ENCODE measurements around the gene CAPN12. TPM values are rescaled to one million over a fixed set of nuclear protein-coding genes. Genes with fewer than 3 reads are reported as not detected.
A peak's percentile ranks its signal among the peaks of the same experiment; 100 is the strongest.

Gene CAPN12
- total and polyA plus RNA-seq, 2 of the 4 experiments (the other 2 are of a cell fraction) = 0.18 to 0.97 TPM

DNA sequence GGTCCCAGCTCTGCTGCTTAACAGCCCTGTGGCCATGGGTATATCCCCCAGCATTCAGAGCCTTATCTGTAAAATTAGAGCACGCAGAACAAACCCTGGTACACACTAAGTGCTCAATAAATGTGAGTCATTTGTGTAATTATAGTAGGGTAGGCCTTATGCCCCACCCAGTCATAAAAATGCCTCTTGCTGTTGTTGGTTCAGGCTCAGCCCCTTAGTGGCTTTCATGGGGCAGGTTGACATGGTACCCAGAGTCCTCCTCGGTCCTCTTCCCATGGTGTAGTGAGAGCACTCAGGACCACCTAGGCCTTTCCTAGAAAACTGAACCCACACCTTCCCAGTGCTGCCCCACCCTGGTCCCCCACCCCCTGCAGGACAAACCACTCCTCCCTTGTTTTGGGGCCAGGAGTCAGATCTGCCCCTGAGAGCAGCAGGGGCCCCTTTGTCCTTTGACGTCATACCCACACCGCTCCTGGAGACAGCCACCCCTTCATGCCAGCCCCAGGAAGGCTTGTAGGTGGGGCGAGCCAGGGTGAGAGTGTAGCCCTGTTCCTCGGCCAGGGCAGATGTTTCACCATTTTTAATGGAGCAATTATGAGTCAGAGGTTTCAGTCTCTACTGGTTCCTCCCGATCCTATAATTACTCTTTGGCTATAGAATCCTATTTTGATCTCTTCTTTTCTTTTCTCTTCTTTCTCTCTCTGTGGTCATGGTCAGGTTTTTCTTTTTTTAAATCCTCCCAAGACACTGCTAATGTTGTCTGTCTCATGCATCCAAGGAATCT is 60.0 kb downstream of the CAPN12 start:
- peak overlapping the region; percentile 87 for H4K91ac ChIP-seq (ENCODE audit: insufficient read depth, low read depth, low read length)
- ATAC-seq (ENCODE audit: low read depth) (peak; percentile 64), DNase-seq (peak; percentile 91)
- H3K36me3 ChIP-seq (ENCODE audit: control insufficient read depth, insufficient read depth, low read length) = peaks cover 8% of the 10 kb centered on the region
- H2AFZ ChIP-seq (replicated peaks; ENCODE audit: low read length, poor library complexity) = peak overlapping the region; percentile 46
- peak overlapping the region; percentile 94 for H2BK120ac ChIP-seq (ENCODE audit: low read depth, low read length)
- H2BK20ac ChIP-seq (ENCODE audit: low read depth, low read length) = peak overlapping the region; percentile 86
- BruUV-seq (replicated peaks) = no TSS peak
- H2AK5ac ChIP-seq (ENCODE audit: low read depth, low read length) = peak overlapping the region; percentile 95
- peak overlapping the region; percentile 94 for H2AK9ac ChIP-seq (replicated peaks; ENCODE audit: low read depth, low read length, poor library complexity)
- in situ Hi-C loops (cut with MboI; ENCODE audit: low sequenced_read_pairs) = no loop called here
- no peaks in the 10 kb centered on the region for H3K27me3 ChIP-seq (ENCODE audit: control insufficient read depth, insufficient read depth, low read length)
- peak overlapping the region; percentile 85 for H3K14ac ChIP-seq (replicated peaks; ENCODE audit: low read depth, low read length)
- peak overlapping the region; percentile 90 for H3K18ac ChIP-seq (ENCODE audit: low read depth, low read length)
- intact Hi-C loops (cut with micrococcal nuclease) = no loop called here
- H3K27ac ChIP-seq (ENCODE audit: insufficient read depth, low read length) = peak overlapping the region; percentile 85
- dilution Hi-C loops (cut with HindIII; ENCODE audit: low sequenced_read_pairs, unreplicated experiment) = no loop called here
- peaks cover 8 to 81% of the 10 kb centered on the region in 2 experiments for H3K79me1 ChIP-seq (ENCODE audit: low read depth in 1 of 2, low read length in 2 of 2)
- TF ChIP-seq FOS (IDR thresholded peaks at IDR 0.05; ENCODE audit: low read depth, low read length) (peak; percentile 78; the same call in 1 of the 2 replicates), MAZ (IDR thresholded peaks at IDR 0.05; ENCODE audit: borderline replicate concordance, low read depth, low read length) (peak; percentile 63; the same call in 1 of the 2 replicates), POLR2A (IDR thresholded peaks at IDR 0.05; ENCODE audit: low read depth, low read length) (0 out of 2 replicates have a peak, but pooled peaks have one; percentile 27), SMC3 (IDR thresholded peaks at IDR 0.05; ENCODE audit: low read depth, low read length) (0 out of 2 replicates have a peak, but pooled peaks have one; percentile 4), NFE2L2 (IDR thresholded peaks at IDR 0.05; ENCODE audit: low read depth, low read length) (no peak), CEBPB (IDR thresholded peaks at IDR 0.05; ENCODE audit: low read depth, low read length) (peak; percentile 90), BHLHE40 (IDR thresholded peaks at IDR 0.05; ENCODE audit: low read depth, low read length) (0 out of 2 replicates have a peak, but pooled peaks have one; percentile 7), RFX5 (IDR thresholded peaks at IDR 0.05; ENCODE audit: low read depth, low read length) (no peak), RAD21 (IDR thresholded peaks at IDR 0.05; ENCODE audit: low read length) (no peak; the same call in 1 of the 2 replicates)
- TF ChIP-seq, protein P1, sequence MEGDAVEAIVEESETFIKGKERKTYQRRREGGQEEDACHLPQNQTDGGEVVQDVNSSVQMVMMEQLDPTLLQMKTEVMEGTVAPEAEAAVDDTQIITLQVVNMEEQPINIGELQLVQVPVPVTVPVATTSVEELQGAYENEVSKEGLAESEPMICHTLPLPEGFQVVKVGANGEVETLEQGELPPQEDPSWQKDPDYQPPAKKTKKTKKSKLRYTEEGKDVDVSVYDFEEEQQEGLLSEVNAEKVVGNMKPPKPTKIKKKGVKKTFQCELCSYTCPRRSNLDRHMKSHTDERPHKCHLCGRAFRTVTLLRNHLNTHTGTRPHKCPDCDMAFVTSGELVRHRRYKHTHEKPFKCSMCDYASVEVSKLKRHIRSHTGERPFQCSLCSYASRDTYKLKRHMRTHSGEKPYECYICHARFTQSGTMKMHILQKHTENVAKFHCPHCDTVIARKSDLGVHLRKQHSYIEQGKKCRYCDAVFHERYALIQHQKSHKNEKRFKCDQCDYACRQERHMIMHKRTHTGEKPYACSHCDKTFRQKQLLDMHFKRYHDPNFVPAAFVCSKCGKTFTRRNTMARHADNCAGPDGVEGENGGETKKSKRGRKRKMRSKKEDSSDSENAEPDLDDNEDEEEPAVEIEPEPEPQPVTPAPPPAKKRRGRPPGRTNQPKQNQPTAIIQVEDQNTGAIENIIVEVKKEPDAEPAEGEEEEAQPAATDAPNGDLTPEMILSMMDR (conservative IDR thresholded peaks at IDR 0.05; ENCODE audit: low read depth, low read length) = no peak
- peak overlapping the region; percentile 95; the same call in 2 of the 3 replicates for H2BK15ac ChIP-seq (ENCODE audit: low read depth, low read length)
- ChIA-PET CTCF (no interaction called here), POLR2A (ENCODE audit: unreplicated experiment) (interaction anchor here (0.6 kb wide), 1 partner anchor 1597 kb away, joined by 3 read pairs; no protein-coding TSS in a partner anchor)
- peak overlapping the region; percentile 64 for H3K4me2 ChIP-seq (ENCODE audit: low read depth, low read length)
- peak overlapping the region; percentile 88; the same call in 1 of the 2 replicates for H3K23ac ChIP-seq (ENCODE audit: low read depth, low read length)
- peak overlapping the region; percentile 85 for H3K56ac ChIP-seq (ENCODE audit: extremely low read depth, insufficient read depth, low read length)
- peak overlapping the region; percentile 97 for H2BK5ac ChIP-seq (ENCODE audit: low read depth, low read length, poor library complexity, severe bottlenecking)
- H3K4ac ChIP-seq (ENCODE audit: low read depth, low read length) = peak overlapping the region; percentile 96
- WGBS, 2 experiments (ENCODE audit: extremely low coverage in 2 of 2, insufficient read length in 1 of 2) = no CpG with 5 or more reads among the region's 7 CpGs
- peaks cover 48% of the 10 kb centered on the region for H4K20me1 ChIP-seq (ENCODE audit: insufficient read depth, low read length)
- peak overlapping the region; percentile 83 for H4K5ac ChIP-seq (ENCODE audit: low read depth, low read length)
- peaks cover 47% of the 10 kb centered on the region for H3K4me1 ChIP-seq (ENCODE audit: control insufficient read depth, insufficient read depth, low read length)
- H4K8ac ChIP-seq (ENCODE audit: low read depth in 2 of 2, low read length in 2 of 2) = peak overlapping the region; percentile 73 to 95
- peaks cover 36% of the 10 kb centered on the region for H3K9me1 ChIP-seq (ENCODE audit: insufficient read depth, low read length)
- H3K4me3 ChIP-seq (ENCODE audit: insufficient read depth, low read depth, low read length) = no peak overlapping the region
- H3K9me3 ChIP-seq (ENCODE audit: control insufficient read depth, insufficient read depth, low read length) = no peaks in the 10 kb centered on the region
- H3K9ac ChIP-seq (ENCODE audit: low read depth, low read length) = peak overlapping the region; percentile 43

Measured in IMR-90 (cell line).